Glutamatergic neuron (in vitro differentiated cells): ENCODE data around the gene MLLT3. TPM values are rescaled to one million over a fixed set of nuclear protein-coding genes. Genes with fewer than 3 reads are reported as not detected.

Experiments
- DNase-seq: peaks from one replicate; pipeline ENCODE4 v3.0.0; 2022
- H3K27ac Mint-ChIP-seq: one replicate; pipeline ENCODE4 v1.8.0; 2020; ENCODE audit warnings: mild to moderate bottlenecking, mixed read lengths, inconsistent platforms; ENCODE audit not compliant: unreplicated experiment
- H3K27me3 Mint-ChIP-seq: one replicate; pipeline ENCODE4 v1.8.0; 2020; ENCODE audit warnings: mild to moderate bottlenecking, moderate library complexity, mixed read lengths, inconsistent platforms; ENCODE audit not compliant: unreplicated experiment
- H3K36me3 Mint-ChIP-seq: one replicate; pipeline ENCODE4 v1.8.0; 2020; ENCODE audit warnings: mild to moderate bottlenecking, mixed read lengths, inconsistent platforms; ENCODE audit not compliant: unreplicated experiment
- H3K4me1 Mint-ChIP-seq: one replicate; pipeline ENCODE4 v1.8.0; 2020; ENCODE audit warnings: mild to moderate bottlenecking, low read depth, mixed read lengths, inconsistent platforms; ENCODE audit not compliant: unreplicated experiment
- H3K4me3 Mint-ChIP-seq: one replicate; pipeline ENCODE4 v1.8.0; 2020; ENCODE audit warnings: mild to moderate bottlenecking, mixed read lengths, inconsistent platforms; ENCODE audit not compliant: unreplicated experiment
- H3K9me3 Mint-ChIP-seq: one replicate; pipeline ENCODE4 v1.8.0; 2020; ENCODE audit warnings: mild to moderate bottlenecking, moderate library complexity, mixed read lengths, inconsistent platforms; ENCODE audit not compliant: unreplicated experiment
- CTCF ChIP-seq: fragments of 200-600 bp; sonication (generic); IDR thresholded peaks from one replicate; pipeline ENCODE4 v1.5.0; 2021; ENCODE audit not compliant: partially characterized antibody, unreplicated experiment
- total RNA-seq: library from RNA; stranded (reverse); fragmentation: NEBNext Ultra II Directional; extraction: Animal tissue kit (Norgen Biotek cat#: 25700); gene quantifications from one replicate; pipeline ENCODE4 v1.2.1, GENCODE V29; 2021; ENCODE audit not compliant: unreplicated experiment

Gene MLLT3
- total RNA-seq, 1 donor from 2014 or later: 11.7 TPM

- H3K9me3 Mint-ChIP-seq: peaks cover 1% of the 10 kb centered on the region
- DNase-seq: no peak
- no peaks in the 10 kb centered on the region for H3K36me3 Mint-ChIP-seq
- no peak overlapping the region for H3K27ac Mint-ChIP-seq
- no peak for TF ChIP-seq CTCF
- no peak overlapping the region for H3K4me3 Mint-ChIP-seq
- H3K4me1 Mint-ChIP-seq: peaks cover 16% of the 10 kb centered on the region
- H3K27me3 Mint-ChIP-seq: no peaks in the 10 kb centered on the region
These were observed 270.6 kb downstream of the MLLT3 start for GRCh38 chr9:20351715-20352114.

GRCh38 chr9:20349568-20349967 is 272.7 kb downstream of the MLLT3 start:
- DNase-seq: no peak
- no peaks in the 10 kb centered on the region for H3K36me3 Mint-ChIP-seq
- TF ChIP-seq CTCF: no peak
- H3K9me3 Mint-ChIP-seq: no peaks in the 10 kb centered on the region
- no peaks in the 10 kb centered on the region for H3K27me3 Mint-ChIP-seq
- H3K4me3 Mint-ChIP-seq: no peak overlapping the region
- no peak overlapping the region for H3K27ac Mint-ChIP-seq
- peaks cover 2% of the 10 kb centered on the region for H3K4me1 Mint-ChIP-seq

DNA sequence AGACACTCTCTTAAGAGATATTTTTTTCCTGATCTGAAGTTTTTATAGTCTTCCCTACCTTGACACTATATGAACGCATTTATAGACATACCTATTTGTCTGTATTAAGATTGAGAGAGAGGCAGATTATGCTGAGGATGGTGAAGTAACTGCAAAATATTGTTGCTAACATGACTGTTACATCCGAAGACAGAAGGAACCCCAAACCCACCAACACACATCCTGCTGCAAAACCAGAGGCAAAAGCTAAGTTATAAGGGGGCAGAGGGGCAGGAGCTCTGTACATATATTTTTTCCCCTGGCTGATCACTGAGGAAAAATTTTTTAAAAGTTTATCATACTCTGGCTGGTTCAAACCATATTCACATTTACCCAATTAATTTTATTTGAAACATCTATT is 279.0 kb downstream of the MLLT3 start:
- Mint-ChIP-seq H3K36me3 (no peaks in the 10 kb centered on the region), H3K4me3 (no peak overlapping the region), H3K9me3 (no peaks in the 10 kb centered on the region), H3K27ac (no peak overlapping the region), H3K4me1 (no peaks in the 10 kb centered on the region), H3K27me3 (no peaks in the 10 kb centered on the region)
- no peak for DNase-seq
- no peak for TF ChIP-seq CTCF

DNA sequence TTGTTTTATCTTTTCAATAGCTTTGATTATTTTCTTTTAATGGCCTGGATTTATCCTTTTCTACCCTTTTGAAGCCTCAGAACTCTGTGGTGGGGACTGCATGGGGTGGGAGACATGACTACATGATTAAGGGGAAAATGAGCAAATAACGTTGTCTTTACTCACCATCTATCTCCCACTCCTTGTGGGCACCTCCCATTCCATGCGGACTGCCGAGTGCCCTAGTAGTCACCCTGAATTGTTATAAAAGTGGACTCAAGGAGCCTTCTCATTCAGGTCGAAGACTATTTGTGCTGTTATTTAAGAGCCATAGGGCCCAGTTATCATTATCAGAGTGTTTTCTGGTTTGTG is 281.8 kb downstream of the MLLT3 start:
- Mint-ChIP-seq H3K27me3 (no peaks in the 10 kb centered on the region), H3K4me1 (no peaks in the 10 kb centered on the region), H3K9me3 (no peaks in the 10 kb centered on the region), H3K4me3 (no peak overlapping the region), H3K27ac (no peak overlapping the region), H3K36me3 (no peaks in the 10 kb centered on the region)
- DNase-seq: no peak
- TF ChIP-seq CTCF: no peak

- no peak for DNase-seq
- Mint-ChIP-seq H3K4me3 (no peak overlapping the region), H3K27ac (no peak overlapping the region), H3K4me1 (no peaks in the 10 kb centered on the region), H3K27me3 (peaks cover 2% of the 10 kb centered on the region), H3K36me3 (no peaks in the 10 kb centered on the region), H3K9me3 (no peaks in the 10 kb centered on the region)
- TF ChIP-seq CTCF: no peak
These were observed 286.5 kb downstream of the MLLT3 start for GRCh38 chr9:20335668-20336332.
